IPS-18a (cell line): ENCODE data around the gene GLT1D1.

Experiments used
- H3K27ac ChIP-seq: one replicate; pipeline ENCODE4 v1.5.1; 2013; ENCODE audit warnings: low read length
- H3K27me3 ChIP-seq: one replicate; pipeline ENCODE4 v1.6.1; 2013; ENCODE audit warnings: mild to moderate bottlenecking, low read length; ENCODE audit not compliant: control insufficient read depth, insufficient read depth
- H3K36me3 ChIP-seq: one replicate; pipeline ENCODE4 v1.6.1; 2013; ENCODE audit warnings: low read depth, low read length; ENCODE audit not compliant: control insufficient read depth
- H3K4me1 ChIP-seq: one replicate; pipeline ENCODE4 v1.6.1; 2013; ENCODE audit warnings: low read depth, low read length; ENCODE audit not compliant: control insufficient read depth
- H3K4me3 ChIP-seq: one replicate; pipeline ENCODE4 v1.5.1; 2013; ENCODE audit warnings: low read length
- H3K9ac ChIP-seq: one replicate; pipeline ENCODE4 v1.6.1; 2013; ENCODE audit warnings: mild to moderate bottlenecking, low read length, moderate library complexity
- H3K9me3 ChIP-seq: one replicate; pipeline ENCODE4 v1.6.1; 2013; ENCODE audit warnings: low read depth, low read length; ENCODE audit not compliant: control insufficient read depth

GLT1D1 gene

GRCh38 chr12:128992550-128992949 is 139.3 kb downstream of the GLT1D1 start:
- no peaks in the 10 kb centered on the region for H3K4me1 ChIP-seq
- no peak overlapping the region for H3K27ac ChIP-seq
- no peak overlapping the region for H3K9ac ChIP-seq
- H3K4me3 ChIP-seq: no peak overlapping the region
- H3K36me3 ChIP-seq: no peaks in the 10 kb centered on the region
- H3K27me3 ChIP-seq: no peaks in the 10 kb centered on the region
- H3K9me3 ChIP-seq: peaks cover 21% of the 10 kb centered on the region

DNA sequence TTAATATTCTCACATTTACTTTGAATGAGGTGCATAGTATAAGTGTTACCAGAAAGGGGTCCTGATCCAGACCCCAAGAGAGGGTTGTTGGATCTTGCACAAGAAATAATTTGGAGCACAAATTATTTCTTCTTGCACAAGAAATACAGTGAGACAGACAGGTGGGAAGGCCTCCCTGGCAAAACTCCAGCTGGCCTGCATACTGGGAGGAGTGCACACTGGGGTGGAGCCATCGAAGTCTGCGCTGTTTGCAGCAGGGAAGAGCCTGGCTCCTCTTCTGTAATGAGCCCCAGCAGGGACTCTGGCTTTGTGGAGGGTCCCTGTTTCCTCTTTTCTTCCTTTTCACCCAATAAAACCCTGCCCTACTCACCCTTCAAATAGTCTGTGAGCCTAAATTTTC is 141.6 kb downstream of the GLT1D1 start:
- peaks cover 21% of the 10 kb centered on the region for H3K9me3 ChIP-seq
- H3K4me1 ChIP-seq: no peaks in the 10 kb centered on the region
- no peak overlapping the region for H3K9ac ChIP-seq

GRCh38 chr12:128995619-128996018 is 142.3 kb downstream of the GLT1D1 start:
- Histone ChIP-seq H3K27ac (no peak overlapping the region), H3K36me3 (no peaks in the 10 kb centered on the region), H3K4me1 (no peaks in the 10 kb centered on the region), H3K4me3 (no peak overlapping the region), H3K27me3 (no peaks in the 10 kb centered on the region), H3K9ac (no peak overlapping the region), H3K9me3 (peaks cover 16% of the 10 kb centered on the region)

More for the DNA sequence above, 141.6 kb downstream of the GLT1D1 start:
- Histone ChIP-seq H3K36me3 (no peaks in the 10 kb centered on the region), H3K27ac (no peak overlapping the region), H3K4me3 (no peak overlapping the region), H3K27me3 (no peaks in the 10 kb centered on the region)

DNA sequence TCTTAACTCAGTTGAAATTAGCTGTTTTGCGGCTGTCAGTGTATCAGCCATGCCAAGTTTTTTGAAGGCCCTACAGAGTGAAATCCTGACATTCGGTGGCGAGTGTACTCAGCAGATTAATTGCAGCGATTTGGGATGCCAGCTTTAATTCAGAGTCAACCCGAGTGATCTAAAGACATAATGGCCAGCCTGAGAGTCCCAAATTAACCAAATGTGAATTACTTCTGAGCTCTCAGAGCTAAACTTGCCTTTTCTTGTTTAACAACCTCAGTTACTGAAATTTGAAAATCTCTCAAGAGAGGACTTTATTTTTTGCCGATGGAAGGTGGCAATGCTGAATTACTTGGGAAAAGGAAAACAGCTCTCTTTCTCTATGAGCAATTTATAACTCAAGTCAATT is 148.5 kb downstream of the GLT1D1 start:
- Histone ChIP-seq H3K27ac (no peak overlapping the region), H3K4me1 (no peaks in the 10 kb centered on the region), H3K36me3 (no peaks in the 10 kb centered on the region), H3K4me3 (no peak overlapping the region), H3K9me3 (peaks cover 13% of the 10 kb centered on the region), H3K9ac (no peak overlapping the region), H3K27me3 (no peaks in the 10 kb centered on the region)

- Histone ChIP-seq H3K27ac (no peak overlapping the region), H3K9me3 (peaks cover 13% of the 10 kb centered on the region), H3K36me3 (no peaks in the 10 kb centered on the region), H3K4me3 (no peak overlapping the region), H3K4me1 (no peaks in the 10 kb centered on the region), H3K27me3 (no peaks in the 10 kb centered on the region), H3K9ac (no peak overlapping the region)
Measured at GRCh38 chr12:129002427-129002826, 149.1 kb downstream of the GLT1D1 start.

GRCh38 chr12:129005416-129005815 is 152.1 kb downstream of the GLT1D1 start:
- no peaks in the 10 kb centered on the region for H3K27me3 ChIP-seq
- H3K4me1 ChIP-seq: no peaks in the 10 kb centered on the region
- H3K9me3 ChIP-seq: peaks cover 8% of the 10 kb centered on the region
- H3K27ac ChIP-seq: no peak overlapping the region
- H3K36me3 ChIP-seq: no peaks in the 10 kb centered on the region
- no peak overlapping the region for H3K4me3 ChIP-seq
- no peak overlapping the region for H3K9ac ChIP-seq

GRCh38 chr12:129005829-129006228 is 152.6 kb downstream of the GLT1D1 start:
- Histone ChIP-seq H3K4me1 (no peaks in the 10 kb centered on the region), H3K27me3 (no peaks in the 10 kb centered on the region), H3K4me3 (no peak overlapping the region), H3K27ac (no peak overlapping the region), H3K9me3 (peaks cover 8% of the 10 kb centered on the region), H3K36me3 (no peaks in the 10 kb centered on the region), H3K9ac (no peak overlapping the region)

DNA sequence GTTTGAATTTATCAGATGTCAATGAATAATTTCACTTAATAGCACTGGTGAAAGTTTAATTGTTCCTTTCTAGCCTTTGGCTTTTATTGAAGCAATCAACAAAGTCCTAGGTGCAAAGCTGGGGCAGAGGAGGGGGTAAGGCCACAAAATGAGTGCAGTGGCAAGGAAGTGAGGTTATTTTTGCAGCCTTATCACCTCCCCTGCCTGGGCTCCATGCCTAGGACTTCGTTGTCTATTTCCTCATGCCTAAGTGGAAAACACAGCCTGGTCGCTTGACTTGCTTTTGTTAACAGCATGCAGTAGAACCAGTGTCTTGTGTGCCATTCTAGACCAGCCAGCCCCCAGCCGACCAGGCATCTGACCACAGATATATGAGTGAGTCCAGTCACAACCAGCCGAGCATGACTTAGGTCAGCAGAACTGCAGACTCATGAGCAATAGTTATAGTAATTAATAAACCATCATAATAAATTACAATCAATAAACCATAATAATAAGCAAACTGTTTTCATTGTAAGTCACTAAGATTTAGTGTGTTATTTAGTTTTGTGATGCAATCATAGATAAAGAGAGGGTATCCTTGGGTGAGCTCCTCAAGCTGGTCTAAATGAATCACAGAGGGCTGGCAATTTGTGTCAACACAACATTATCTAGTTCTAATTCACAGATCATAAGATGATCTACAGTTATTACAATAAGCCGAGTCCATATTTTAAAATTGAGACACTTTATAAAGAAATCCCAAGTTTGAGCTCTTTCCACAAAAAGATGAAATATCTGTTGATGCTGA is 156.8 kb downstream of the GLT1D1 start:
- H3K9ac ChIP-seq: no peak overlapping the region
- H3K4me1 ChIP-seq: no peaks in the 10 kb centered on the region
- peaks cover 16% of the 10 kb centered on the region for H3K9me3 ChIP-seq
- no peaks in the 10 kb centered on the region for H3K27me3 ChIP-seq
- no peak overlapping the region for H3K4me3 ChIP-seq
- H3K27ac ChIP-seq: no peak overlapping the region
- no peaks in the 10 kb centered on the region for H3K36me3 ChIP-seq

- Histone ChIP-seq H3K9me3 (peaks cover 28% of the 10 kb centered on the region), H3K36me3 (no peaks in the 10 kb centered on the region), H3K9ac (no peak overlapping the region), H3K4me1 (no peaks in the 10 kb centered on the region), H3K27ac (no peak overlapping the region), H3K27me3 (no peaks in the 10 kb centered on the region), H3K4me3 (no peak overlapping the region)
Measured at GRCh38 chr12:129016159-129016558, 162.9 kb downstream of the GLT1D1 start.

DNA sequence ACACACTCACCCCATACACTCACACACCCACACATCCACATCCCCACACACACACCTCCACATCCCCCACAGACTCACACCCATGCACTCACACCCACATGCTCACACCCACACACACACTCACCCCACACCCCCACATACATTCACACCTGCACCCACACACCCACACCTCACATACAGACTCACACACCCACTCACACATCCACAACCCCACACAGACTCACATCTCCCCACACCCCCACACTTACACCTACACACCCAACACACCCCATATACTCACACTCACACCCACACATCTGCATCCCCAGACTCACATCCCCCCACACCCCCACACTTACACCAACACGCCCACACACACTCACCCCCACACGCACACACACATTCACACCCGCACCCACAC is 171.8 kb downstream of the GLT1D1 start:
- H3K36me3 ChIP-seq: no peaks in the 10 kb centered on the region
- H3K9me3 ChIP-seq: peaks cover 37% of the 10 kb centered on the region
- H3K4me1 ChIP-seq: no peaks in the 10 kb centered on the region
- H3K4me3 ChIP-seq: no peak overlapping the region
- H3K9ac ChIP-seq: no peak overlapping the region
- no peaks in the 10 kb centered on the region for H3K27me3 ChIP-seq
- H3K27ac ChIP-seq: no peak overlapping the region

- Histone ChIP-seq H3K27me3 (no peaks in the 10 kb centered on the region), H3K9me3 (peaks cover 19% of the 10 kb centered on the region), H3K9ac (no peak overlapping the region), H3K4me3 (no peak overlapping the region), H3K27ac (no peak overlapping the region), H3K4me1 (no peaks in the 10 kb centered on the region), H3K36me3 (no peaks in the 10 kb centered on the region)
Measured at GRCh38 chr12:129028844-129029243, 175.6 kb downstream of the GLT1D1 start.
